Left ventricle myocardium inferior (tissue), 1 donor: ENCODE measurements around the gene AMZ1. TPM values are rescaled to one million over a fixed set of nuclear protein-coding genes. Genes with fewer than 3 reads are reported as not detected.
A peak's percentile ranks its signal among the peaks of the same experiment; 100 is the strongest.
"Not testable (repeated sequence)": the region's sequence is repeated elsewhere in the genome, so short reads cannot be mapped to it uniquely, and the experiment has no call there.

Experiments
- DNase-seq: peaks from one replicate; pipeline ENCODE4 v3.0.0-alpha.2; 2020
- H3K27ac ChIP-seq: fragments of 200-600 bp; replicated peaks from 2 replicates; pipeline ENCODE4 v1.8.0; 2021
- H3K27me3 ChIP-seq: fragments of 200-600 bp; 2 replicates; pipeline ENCODE4 v1.8.0; 2021; ENCODE audit warnings: low read depth
- H3K36me3 ChIP-seq: fragments of 200-600 bp; 2 replicates; pipeline ENCODE4 v1.8.0; 2021
- H3K4me1 ChIP-seq: fragments of 200-600 bp; 2 replicates; pipeline ENCODE4 v1.8.0; 2021
- H3K4me3 ChIP-seq: fragments of 200-600 bp; 2 replicates; pipeline ENCODE4 v1.8.0; 2021; ENCODE audit warnings: mild to moderate bottlenecking, moderate library complexity
- H3K9me3 ChIP-seq: fragments of 200-600 bp; replicated peaks from 2 replicates; pipeline ENCODE4 v1.8.0; 2021
- intact Hi-C: fragments of 100-400 bp; cut with micrococcal nuclease; formaldehyde crosslinking; loops from one replicate; pipeline ENCODE4 v1.11.0; 2022
- total RNA-seq: library from RNA; stranded (reverse); fragmentation: NEBNext Ultra II Directional; extraction: Animal tissue kit (Norgen Biotek cat#: 25700); gene quantifications from one replicate; pipeline ENCODE4 v1.2.1, GENCODE V29; 2021
- TF ChIP-seq, protein P1 (sequence below): fragments of 200-600 bp; IDR thresholded peaks from 2 replicates; pipeline ENCODE4 v1.8.0; 2021; ENCODE audit warnings: antibody characterized with exemption, mild to moderate bottlenecking, borderline replicate concordance
- donor health status: DM: no; HTN: yes; CAD: no; lungs with severe emphysema.

AMZ1 gene
- total RNA-seq, 1 donor from 2014 or later, result 0.11 TPM

DNA sequence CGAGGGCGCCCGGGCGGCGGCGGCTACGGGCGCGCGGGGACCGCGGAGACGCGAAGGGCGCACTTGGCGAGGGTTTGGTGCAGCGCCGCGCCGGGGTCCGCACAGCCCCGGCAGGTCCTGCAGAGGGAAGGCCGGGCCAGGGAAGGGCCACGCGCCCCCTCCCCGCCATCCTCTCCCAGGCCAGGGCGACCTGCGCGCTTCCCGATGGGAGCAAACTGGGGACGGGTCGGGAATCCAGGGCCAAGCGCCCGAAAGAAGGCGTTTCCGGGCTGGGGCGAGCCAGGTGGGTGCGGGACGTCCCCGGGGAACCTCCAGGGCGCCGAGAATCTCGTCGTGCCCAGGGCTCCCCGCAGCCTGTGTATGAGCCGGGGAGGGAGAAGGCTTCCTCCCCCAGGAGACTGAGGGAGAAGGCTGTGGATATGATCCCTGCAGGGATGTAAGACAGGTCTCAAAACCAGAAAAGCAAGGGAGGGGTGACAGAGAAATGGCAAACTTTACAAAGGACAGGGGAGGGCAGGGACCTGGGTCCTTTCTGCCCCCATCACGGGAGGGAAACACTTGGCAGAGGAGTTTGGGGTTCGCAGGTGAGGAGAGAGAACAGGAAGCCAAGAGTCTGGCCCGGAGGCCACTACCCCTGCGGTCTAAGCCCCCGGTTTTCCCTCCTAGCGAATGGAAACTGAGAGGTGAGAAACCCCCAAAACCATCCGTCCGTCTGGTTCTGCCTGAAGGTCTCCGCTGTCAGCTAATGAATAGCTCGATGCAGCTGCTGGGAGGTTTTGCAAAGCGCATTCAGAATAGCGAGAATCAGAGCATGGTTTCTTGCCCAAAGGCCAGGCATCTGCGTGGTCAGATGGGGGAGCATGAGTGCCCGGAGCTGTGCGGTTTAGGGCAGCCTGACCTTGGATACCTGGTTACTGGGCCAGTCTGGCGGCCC is 674 bp downstream of the AMZ1 start:
- Histone ChIP-seq H3K27ac (no peak overlapping the region), H3K4me3 (peak overlapping the region; percentile 56), H3K9me3 (no peaks in the 10 kb centered on the region), H3K27me3 (peaks cover 58% of the 10 kb centered on the region), H3K36me3 (no peaks in the 10 kb centered on the region), H3K4me1 (peaks cover 31% of the 10 kb centered on the region)
- intact Hi-C loops, result no loop called here
- TF ChIP-seq, protein P1, sequence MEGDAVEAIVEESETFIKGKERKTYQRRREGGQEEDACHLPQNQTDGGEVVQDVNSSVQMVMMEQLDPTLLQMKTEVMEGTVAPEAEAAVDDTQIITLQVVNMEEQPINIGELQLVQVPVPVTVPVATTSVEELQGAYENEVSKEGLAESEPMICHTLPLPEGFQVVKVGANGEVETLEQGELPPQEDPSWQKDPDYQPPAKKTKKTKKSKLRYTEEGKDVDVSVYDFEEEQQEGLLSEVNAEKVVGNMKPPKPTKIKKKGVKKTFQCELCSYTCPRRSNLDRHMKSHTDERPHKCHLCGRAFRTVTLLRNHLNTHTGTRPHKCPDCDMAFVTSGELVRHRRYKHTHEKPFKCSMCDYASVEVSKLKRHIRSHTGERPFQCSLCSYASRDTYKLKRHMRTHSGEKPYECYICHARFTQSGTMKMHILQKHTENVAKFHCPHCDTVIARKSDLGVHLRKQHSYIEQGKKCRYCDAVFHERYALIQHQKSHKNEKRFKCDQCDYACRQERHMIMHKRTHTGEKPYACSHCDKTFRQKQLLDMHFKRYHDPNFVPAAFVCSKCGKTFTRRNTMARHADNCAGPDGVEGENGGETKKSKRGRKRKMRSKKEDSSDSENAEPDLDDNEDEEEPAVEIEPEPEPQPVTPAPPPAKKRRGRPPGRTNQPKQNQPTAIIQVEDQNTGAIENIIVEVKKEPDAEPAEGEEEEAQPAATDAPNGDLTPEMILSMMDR, result no peak
- DNase-seq, result no peak

DNA sequence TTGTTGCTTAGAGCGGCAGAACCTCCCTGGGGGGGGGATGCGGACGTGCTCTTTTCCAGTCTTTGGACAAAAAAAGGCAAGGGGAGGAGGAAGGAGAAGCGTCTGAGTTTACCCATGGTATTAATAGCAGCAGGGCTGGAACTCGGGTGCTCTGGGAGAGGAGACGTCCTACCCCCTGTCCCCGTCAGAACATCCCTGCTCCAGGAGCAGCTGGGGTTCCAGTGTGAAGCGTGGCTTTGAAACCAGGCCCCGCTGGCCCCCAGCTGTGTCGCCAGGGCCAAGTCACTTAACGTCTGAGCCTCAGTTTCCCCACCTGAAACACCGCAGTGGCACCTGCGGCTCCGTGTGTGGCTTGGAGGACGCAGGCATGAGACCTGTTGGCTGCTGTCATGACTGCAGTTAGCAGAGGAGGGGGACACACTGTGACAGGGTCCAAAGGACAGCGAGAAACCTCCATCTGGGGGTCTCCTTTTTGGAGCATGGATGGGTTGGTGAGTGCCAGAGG is 1.4 kb downstream of the AMZ1 start:
- intact Hi-C loops, result no loop called here
- no peaks in the 10 kb centered on the region for H3K36me3 ChIP-seq
- H3K4me1 ChIP-seq, result peaks cover 31% of the 10 kb centered on the region
- H3K4me3 ChIP-seq, result peak overlapping the region; percentile 56
- H3K9me3 ChIP-seq, result no peaks in the 10 kb centered on the region
- no peak overlapping the region for H3K27ac ChIP-seq
- DNase-seq, result no peak
- peaks cover 53% of the 10 kb centered on the region for H3K27me3 ChIP-seq
- TF ChIP-seq, protein P1, result no peak

DNA sequence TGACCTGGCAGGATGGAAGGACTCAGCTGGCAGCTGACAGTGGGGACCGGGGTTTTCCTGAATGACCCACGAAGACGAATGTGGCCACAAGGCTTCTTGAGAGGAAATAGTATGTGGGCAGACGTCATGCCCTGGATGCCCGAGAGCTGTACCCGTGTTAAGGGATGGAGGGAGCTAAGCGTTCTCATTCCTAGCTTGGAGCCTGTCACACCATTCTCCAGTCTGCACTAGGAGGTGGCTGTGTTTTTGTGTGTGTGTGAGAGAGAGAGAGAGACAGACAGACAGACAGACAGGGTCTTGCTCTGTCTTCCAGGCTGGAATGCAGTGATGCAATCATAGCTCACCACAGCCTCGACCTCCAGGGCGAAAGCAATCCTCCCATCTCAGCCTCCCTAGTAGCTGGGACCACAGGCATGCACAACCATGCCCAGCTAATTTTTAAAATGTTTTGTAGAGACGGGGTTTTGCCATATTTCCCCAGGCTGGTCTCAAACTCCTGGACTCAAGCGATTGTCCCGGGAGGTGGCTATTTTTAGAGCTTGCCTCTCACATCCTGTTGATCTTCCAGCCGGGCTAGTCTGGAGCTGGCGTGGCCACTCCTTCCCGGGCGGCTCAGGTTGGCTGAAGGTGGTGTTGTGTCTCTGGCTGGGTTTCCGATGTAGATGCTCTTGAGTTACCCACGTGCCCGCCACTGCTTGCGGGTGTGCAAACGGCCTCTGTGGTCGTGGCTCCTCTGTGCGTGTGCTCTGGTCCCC is 2.1 kb downstream of the AMZ1 start:
- intact Hi-C loops, result no loop called here
- TF ChIP-seq, protein P1, result no peak
- H3K27me3 ChIP-seq, result peaks cover 46% of the 10 kb centered on the region

DNA sequence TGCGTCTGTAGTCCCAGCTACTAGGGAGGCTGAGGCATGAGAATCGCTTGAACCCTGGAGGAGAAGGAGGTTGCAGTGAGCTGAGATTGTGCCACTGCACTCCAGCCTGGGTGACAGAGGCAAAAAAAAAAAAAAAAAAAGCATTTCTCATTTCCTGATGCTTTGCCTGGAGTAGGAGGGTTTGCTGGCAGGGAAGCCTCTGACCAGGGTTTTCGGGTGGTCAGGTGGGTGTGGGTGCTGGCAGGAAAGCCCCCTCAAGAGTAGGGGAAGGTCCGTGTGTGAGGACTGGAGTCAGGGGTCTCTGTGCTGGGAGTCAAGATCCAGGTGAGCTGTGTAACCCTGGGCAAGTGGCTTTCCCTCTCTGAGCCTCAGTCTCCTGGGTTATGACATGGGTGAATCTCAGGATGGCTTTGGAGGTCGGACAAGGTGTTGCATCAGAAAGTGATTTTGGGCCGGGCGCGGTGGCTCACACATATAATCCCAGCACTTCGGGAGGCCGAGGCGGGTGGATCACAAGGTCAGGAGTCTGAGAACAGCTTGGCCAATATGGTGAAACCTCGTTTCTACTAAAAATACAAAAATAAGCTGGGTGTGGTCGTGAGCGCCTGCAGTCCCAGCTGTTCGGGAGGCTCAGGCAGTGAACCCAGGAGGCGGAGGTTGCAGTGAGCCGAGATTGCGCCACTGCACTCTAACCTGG is 3.2 kb downstream of the AMZ1 start:
- no peaks in the 10 kb centered on the region for H3K36me3 ChIP-seq
- H3K27me3 ChIP-seq, result peaks cover 36% of the 10 kb centered on the region
- TF ChIP-seq, protein P1, result no peak
- peaks cover 31% of the 10 kb centered on the region for H3K4me1 ChIP-seq
- H3K27ac ChIP-seq, result no peak overlapping the region
- no peak for DNase-seq
- intact Hi-C loops, result no loop called here
- H3K9me3 ChIP-seq, result no peaks in the 10 kb centered on the region
- H3K4me3 ChIP-seq, result no peak overlapping the region

More for the DNA sequence above, 2.1 kb downstream of the AMZ1 start:
- H3K27ac ChIP-seq, result no peak overlapping the region
- H3K4me3 ChIP-seq, result no peak overlapping the region
- no peaks in the 10 kb centered on the region for H3K9me3 ChIP-seq
- H3K4me1 ChIP-seq, result peaks cover 31% of the 10 kb centered on the region
- no peaks in the 10 kb centered on the region for H3K36me3 ChIP-seq
- no peak for DNase-seq

DNA sequence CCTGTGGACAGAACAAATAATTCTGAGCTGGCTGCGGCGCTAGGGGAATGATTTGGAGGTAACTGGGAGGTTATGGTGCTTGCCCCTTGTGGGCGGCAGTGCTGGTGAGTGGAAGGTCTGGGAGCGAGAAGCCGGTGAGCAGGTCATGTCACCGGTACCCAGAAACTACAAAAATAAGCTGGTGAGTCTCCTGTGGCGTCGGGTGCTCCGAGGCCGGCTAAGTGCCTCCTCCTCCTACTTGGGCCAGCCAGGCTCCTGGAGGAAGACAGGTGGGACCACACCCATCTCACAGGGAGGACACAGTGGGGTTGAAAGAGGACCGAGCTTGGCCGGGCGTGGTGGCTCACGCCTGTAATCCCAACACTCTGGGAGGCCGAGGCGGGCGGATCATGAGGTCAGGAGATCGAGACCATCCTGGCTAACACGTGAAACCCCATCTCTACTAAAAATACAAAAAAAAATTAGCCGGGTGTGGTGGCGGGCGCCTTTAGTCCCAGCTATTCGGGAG is 4.0 kb downstream of the AMZ1 start:
- H3K9me3 ChIP-seq, H3K36me3 ChIP-seq, intact Hi-C loops, H3K4me3 ChIP-seq, DNase-seq, H3K27ac ChIP-seq: not testable (repeated sequence)
- H3K27me3 ChIP-seq, result peaks cover 28% of the 10 kb centered on the region
- H3K4me1 ChIP-seq, result peaks cover 31% of the 10 kb centered on the region
